Measurements from ENCODE around the gene NANOS1.
"Not testable (repeated sequence)": the region's sequence is repeated elsewhere in the genome, so short reads cannot be mapped to it uniquely, and the experiment has no call there.

NANOS1 gene

DNA sequence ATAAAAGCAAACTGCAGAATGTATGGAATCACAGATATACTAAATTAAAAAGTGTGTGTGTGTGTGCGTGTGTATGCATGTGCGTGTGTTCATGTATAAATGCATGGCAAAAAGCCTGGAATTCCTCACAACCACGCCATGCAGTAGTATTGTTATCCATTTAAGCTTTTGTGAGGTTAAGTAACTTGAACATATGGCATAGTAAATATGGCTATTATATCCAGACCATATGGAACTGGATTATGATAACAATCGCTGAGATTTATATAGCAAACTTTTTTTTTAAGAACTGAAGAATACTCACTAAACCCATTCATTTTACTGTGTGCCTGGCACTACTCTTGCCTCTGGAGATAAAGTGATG, 22.3 kb upstream of the NANOS1 start:
- DNase-seq (ENCODE audit: low spot score): no peak

DNA sequence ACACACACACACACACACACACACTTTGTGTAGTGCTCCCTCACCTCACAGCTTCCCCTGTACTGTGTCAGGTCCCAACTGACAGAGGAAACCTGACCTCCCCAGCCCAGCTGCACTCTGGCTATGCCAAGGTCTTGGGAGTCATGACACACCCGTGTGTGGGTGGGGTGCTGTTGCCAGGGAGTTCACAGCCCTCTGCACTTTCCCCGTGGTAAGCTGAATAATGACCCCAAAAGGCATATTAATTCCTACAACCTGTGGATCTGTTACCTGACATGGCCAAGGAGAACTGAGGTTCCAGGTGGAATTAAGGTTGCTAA, 8.9 kb upstream of the NANOS1 start:
- DNase-seq (ENCODE audit: low spot score): no peak

DNA sequence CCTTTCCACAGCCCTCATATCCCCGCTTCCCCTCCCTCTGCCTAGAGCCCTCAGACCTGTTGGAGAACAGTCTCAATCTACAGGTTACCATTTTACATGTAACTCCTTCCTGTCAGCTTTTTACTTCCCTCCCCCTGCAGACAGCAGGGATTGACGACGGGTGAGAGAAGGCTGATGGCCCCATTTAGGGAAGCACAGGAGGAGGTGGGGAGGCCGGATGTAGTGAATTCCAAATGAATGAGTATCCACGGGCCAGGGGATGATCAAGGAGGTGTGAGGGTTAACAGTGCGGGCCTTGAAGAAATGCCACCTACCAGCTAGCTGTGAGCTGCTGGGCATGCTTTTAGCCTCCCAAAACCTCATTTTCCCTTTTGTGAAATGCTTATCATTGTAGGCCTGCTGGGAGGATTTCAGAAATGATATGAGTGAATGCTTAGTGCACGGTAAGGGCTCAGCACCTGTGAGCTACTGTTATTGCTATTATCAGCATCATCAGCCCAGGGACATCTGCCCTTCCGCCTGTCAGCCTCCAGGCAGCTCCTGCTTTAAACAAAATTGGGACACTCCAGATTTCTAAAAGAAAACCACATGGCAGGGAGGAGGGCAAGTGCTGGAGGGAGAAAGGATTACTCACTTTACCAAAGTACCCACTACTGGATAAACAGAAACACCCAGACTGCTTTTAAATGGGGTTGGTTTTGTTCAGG, 6.5 kb upstream of the NANOS1 start:
- no peak for DNase-seq (ENCODE audit: low spot score)

DNA sequence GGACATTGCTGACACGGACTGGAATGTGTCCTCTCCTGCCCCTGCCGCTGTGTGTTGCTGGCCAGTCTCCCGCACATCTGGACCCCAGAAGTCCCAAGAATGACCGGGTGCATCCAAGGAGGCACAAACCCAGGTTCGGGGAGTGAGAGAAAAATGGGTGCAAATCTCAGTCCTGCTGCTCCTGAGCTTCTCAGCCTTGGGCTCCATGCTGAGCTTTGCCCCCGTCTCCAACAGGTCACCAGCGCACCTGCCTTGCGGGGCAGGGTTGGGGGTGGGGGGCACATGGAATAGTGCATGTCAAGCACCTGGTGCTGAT, 6.0 kb upstream of the NANOS1 start:
- DNase-seq (ENCODE audit: low spot score): no peak

DNA sequence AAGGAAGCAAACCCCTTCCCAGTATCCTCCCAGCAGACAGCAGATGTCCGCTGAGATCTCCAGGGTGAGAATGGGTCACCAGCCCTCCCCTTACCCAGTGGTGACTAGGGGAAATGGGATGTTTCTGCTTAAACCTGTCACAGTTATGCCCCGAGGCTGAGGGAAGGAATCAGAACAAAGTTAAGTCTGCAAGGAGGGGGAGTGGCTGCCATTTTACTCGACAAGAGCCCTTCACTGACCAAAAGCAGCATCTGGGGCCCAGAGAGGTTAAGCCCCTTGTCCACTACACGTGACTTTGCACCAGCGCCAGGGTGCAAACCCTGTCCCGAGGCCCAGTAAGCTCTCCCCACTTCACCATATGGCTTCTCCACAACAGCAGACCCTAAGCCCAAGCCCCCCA, 4.6 kb upstream of the NANOS1 start:
- no peak for DNase-seq (ENCODE audit: low spot score)

DNA sequence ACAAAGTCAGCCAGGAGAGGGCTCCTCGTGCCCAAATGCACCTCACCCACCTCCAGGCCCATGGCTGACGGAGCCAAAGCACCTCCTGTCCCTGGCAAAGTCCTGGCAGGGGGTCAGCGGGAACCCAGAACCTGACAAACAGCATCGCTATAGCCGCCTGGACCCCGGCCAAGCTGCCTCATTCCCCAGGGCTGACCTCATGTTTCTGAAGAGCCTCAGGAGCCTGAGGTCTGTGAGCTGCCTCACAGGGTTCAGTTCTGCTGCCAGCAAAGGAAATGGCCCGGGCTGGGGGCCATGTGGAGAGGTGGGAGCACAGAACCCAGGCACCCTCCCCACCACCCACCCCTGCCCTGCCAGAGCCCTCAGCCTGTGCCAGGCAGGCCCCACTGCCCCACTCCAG, 4.2 kb upstream of the NANOS1 start:
- DNase-seq (ENCODE audit: low spot score): no peak

DNA sequence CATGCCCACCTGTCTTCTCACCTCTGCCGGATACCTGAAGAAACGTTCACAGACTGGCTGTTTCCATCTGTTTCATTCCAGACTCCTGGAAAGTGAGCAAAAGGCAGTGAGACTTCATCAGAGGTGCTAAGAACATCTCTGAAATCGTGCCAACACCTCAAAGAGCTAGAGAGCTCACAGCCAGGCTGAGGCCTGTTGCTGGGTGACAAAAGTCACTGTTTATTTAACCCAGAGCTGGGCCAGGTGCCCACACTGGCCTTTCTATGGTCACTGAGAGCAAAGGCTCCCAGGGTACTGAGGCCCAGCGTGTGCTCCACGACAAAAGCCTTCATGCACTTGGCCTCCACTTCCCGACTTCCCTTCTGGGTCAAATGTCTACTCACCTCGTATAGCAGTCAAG, 3.7 kb upstream of the NANOS1 start:
- no peak for DNase-seq (ENCODE audit: low spot score)

DNA sequence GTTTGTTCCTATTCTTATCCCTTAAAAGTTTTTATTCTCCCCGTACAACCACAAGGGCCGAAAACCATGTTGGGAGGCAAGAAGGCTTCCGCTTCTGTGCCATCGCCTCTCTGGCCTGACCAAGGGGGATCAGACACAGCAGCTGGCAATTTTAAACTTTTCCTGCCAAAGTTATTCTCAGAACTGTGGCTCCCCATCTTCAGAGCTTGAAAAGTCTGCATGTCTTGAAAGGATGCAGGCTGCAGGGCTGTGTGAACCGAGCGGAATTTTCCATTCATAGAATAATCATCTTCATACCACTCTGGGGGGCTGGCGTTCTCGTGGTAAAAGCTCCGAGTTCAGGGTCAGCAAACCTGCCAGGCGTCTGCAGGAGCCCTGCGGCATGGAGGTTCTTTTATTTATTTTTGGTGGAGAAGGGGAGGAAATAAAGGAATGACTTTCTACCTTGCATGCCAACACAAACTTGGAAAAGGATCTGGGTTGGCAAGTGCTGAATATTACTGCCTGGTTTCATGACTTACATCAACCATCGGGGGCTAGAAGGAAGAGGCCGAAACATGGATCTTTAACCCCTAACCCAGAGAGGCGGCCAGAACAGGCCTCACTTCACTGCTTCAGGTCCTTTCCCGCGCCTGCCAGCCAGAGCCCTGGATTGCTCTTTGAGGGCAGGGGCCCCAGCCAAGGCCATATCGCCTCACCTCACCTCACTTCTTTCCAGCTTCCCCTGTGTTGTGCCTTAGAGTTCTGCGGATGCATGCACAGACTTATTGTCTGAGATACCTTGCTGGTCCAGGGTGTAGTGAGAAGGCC, 3.0 kb upstream of the NANOS1 start:
- DNase-seq (ENCODE audit: low spot score): no peak

DNA sequence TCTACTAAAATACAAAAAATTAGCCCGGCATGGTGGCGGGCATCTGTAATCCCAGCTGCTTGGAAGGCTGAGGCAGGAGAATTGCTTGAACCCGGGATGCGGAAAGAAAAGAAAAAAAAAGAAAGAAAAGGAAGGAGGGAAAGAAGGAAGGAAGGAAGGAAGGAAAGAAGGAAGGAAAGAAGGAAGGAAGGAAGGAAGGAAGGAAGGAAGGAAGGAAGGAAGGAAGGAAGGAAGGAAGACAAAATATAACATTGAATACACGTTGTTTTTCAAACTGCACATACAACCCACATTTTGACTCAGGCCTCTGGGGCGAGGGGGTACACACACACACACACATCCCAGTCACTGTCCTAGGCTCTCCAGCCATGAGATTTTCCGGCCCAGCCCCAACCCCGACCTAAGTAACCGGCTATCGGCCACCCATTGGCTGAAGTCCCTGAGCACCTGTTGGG, 1.0 kb upstream of the NANOS1 start:
- not testable (repeated sequence) for DNase-seq (ENCODE audit: low spot score)

DNA sequence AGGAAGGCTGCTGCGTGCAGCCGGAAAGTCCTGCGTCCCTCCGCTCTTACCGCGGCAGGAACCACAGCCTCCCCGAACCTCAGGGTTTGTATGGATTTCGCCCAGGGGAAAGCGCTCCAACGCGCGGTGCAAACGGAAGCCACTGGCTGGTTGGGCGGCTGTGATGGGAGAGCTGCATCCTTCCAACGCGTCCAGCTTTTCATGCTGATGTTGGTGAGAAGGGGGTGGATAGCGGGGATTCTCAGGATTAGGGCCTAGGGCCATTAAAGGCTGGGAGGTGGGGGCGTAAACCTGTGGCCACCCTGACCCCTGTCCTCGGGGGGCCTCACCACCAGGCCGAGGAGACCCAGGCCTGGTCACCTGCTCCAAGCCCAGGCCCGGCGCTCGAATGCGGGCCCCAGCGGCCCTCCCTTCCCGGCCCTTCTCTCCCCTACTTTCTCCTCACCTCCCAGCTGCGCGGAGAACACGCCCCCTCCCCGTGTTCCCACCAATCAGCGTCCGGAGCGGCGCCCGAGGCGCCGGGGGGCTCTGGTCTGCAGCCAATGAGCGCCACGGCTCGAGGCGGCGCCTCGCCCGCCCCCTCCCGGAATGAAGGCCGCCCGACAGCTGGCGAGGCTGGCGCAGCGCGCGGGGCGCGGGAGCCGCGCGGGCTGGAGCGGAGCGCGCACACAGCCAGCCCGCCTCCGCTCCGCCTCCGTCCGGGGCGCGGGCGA, 458 bp upstream of the NANOS1 start:
- peak; percentile 80 for DNase-seq (ENCODE audit: low spot score)

DNA sequence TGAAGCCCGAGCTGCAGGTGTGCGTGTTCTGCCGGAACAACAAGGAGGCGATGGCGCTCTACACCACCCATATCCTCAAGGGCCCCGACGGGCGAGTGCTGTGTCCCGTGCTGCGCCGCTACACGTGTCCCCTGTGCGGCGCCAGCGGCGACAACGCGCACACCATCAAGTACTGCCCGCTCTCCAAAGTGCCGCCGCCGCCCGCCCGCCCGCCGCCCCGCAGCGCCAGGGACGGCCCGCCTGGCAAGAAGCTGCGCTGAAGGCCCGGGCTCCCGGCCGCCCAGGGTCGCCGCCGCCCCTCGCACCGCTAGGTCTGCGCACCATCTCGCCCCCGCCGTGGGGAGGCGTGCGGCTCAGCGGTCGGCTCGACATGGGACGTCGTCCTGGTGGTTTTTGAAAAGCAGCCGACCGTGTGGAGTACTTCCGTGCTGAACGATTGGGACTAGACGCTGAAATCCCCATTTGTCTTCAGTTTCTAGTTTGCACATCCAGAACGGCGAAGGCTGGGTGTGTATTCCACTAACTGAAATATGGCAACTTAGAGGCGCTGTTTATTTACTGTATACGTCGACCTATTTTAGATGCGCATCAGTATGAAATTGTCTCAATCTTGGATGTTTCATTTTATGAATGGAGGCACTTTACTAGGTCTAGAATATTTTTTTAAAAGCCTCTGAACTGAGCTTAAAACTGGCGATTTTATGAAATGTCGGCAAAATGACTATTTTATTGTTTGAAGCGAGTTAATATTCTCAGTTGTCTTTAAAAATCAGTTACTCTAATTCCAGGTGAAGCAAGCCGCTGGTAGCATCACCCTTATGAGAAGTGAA, 1.1 kb downstream of the NANOS1 start:
- peak; percentile 61 for DNase-seq (ENCODE audit: low spot score)

DNA sequence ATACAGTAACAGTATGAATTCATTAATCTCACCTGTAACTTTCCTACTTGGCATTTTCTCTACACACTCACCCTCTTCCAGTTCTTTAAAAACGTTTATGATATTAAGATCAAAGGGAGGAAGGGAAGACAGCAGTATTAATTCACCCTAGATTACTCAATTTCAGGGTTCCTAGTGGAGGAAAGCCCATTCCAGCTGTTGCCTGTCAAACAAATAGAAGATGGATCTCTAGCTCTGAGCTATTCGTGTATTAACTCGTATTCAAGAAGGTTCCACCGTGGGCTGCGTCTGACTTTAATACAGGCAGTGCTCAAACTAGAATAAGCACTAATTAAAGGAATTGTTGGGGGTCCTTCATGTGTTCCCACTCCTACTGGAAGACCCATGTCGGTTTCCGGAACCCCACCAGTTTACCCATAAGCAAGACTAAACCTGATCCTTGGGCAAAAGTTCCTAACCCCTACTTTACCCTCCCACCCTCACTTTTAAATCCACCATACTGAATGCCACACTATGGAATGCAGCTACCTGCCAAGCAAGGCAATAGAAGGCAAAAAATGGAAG, 2.1 kb downstream of the NANOS1 start:
- no peak for DNase-seq (ENCODE audit: low spot score)

DNA sequence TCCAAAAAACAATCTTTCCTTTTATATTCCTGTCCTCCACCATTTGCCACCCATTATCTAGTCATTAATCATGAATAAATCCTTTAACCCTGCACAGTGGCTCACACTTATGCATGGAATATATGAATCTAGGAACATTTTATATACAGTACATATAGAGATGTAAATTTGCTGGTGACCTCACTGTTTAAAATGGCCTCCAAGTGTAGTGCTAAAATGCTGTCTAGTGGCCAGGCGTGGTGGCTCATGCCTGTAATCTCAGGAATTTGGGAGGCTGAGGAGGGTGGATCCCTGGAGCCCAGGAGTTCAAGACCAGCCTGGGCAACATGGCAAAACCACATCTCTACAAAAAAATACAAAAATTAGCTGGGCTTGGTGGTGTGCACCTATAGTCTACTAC, 9.6 kb downstream of the NANOS1 start:
- no peak for DNase-seq (ENCODE audit: low spot score)

DNA sequence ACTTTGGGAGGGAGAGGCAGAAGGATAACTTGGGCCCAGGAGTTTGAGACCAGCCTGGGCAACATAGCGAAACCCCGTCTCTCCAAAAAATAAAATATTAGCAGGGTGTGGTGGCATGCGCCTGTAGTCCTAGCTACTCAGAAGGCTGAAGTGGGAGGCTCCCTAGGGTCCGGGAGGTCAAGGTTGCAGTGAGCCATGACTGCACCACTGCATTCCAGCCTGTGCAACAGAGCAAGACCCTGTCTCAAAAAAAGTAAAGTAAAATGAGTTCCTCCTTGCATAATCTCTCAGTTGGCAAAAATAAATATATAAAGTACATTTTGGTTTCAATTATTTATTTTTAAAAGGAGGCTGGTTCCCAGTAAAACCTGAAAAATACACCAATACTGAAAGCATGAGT, 11.8 kb downstream of the NANOS1 start:
- DNase-seq (ENCODE audit: low spot score): no peak

DNA sequence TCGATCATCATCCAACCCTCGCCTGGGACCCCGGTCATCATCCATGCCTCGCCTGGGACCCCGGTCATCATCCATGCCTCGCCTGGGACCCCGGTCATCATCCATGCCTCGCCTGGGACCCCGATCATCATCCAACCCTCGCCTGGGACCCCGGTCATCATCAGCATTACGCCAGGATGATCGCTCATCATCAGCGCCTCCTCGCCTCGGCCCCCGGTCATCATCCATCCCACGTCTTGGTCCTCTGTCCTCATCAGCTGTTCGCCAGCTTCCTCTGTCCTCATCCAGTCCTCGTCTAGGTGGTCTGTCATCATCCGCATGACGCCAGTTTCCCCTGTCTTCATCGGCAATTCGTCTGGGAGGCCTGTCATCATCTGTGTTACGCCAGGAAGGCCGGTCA, 12.7 kb downstream of the NANOS1 start:
- no peak for DNase-seq (ENCODE audit: low spot score)

DNA sequence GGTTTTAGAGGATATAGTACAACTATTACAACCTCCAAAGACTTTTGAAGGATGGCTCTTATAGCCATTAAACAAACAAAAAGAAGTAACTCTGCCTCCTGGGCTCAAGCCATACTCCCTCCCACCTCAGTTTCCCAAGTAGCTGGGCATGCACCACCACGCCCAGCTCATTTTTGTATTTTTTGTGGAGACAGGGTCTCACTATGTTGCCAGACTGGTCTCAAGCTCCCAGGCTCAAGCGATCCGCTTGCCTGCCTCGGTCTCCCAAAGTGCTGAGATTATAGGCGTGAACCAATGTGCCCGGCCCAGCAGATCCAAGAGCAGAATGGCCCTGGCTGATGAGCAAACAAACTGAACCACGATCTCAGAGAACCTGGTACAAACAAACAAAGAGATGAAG, 16.0 kb downstream of the NANOS1 start:
- no peak for DNase-seq (ENCODE audit: low spot score)

DNA sequence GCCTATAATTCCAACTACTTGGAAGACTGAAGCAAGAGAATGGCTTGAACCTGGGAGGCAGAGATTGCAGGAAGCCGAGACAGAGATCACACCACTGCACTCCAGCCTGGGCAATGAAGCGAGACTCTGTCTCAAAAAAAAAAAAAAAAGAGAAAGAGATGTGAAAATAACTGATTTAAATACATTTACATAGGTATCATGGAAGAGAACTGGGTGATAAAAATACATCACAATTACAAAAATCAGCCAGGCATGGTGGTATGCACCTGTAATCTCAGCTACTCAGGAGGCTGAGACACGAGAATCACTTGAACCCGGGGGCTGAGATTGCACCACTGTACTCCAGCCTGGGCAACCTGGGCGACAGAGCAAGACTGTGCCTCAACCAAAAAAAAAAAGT, 19.8 kb downstream of the NANOS1 start:
- no peak for DNase-seq (ENCODE audit: low spot score)

DNA sequence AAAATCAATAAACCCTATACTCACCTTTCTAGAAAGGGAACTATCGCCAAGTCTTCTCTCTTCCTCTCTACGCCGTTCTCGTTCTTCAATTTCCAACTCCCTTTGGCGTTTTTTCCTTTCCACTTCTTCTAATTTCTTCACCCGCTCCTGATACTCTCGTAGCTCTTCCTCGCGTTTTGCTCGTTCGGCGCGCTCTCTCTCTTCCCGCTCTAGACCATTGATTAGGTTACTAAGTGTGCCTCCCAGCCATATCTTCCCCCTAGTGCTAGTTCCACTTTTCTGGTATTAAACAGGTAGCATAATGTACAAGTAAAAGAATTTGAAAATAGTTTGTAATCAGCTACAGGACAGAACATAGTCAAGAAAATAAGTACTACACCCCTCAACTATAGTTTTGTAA, 20.3 kb downstream of the NANOS1 start:
- DNase-seq (ENCODE audit: low spot score): no peak

DNA sequence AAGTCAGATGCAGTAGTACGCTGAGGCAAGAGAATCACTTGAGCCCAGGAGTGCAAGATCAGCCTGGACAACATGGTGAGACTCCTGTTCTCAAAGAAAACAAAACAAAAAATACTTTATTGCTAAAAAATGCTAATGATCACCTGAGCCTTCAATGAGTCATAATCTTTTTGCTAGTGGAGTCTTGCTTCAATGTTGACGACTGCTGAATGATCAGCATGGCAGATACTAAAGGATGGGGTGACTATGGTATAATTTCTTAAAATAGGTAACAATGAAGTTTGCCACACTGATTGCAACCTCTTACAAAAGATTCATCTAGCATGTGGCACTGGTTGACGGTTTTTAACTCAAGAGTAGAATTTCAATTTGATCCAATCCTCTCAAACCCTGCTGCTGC, 22.3 kb downstream of the NANOS1 start:
- DNase-seq (ENCODE audit: low spot score): no peak

DNA sequence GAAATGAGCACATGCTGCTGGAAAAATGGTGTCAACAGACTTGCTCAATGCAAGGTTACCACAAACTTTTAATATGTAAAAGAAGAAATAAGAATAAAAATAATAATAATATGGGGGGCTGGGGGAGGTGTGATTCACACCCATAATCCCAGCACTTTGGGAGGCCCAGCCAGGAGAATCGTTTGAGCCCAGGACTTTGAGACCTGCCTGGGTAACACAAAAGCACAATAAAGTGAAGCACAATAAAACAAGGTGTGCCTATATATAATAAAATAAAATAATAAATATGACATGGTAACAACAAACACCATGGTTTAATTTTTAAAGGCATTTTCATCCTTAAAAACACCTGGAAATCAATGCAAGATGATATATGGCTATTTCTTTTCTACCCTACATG, 26.0 kb downstream of the NANOS1 start:
- no peak for DNase-seq (ENCODE audit: low spot score)

DNA sequence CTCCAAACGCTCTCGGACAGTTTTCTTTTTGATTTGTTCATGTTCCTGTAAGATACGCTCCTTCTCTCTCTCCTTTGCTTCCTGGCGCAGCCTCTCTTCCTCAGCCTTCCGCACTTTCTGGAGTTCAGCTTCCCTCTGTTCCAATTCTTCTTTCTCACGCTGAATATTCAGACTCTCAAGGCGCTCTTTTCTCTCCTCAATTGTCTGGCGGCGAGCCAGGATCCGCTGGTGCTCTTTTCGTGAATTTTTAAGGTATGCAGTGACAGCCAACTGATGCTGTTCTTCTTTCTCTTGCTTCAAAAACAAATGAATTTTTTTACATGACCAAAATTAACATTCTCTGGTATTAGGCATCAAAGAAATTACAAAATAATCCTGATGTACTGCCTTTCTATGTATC, 28.5 kb downstream of the NANOS1 start:
- DNase-seq (ENCODE audit: low spot score): no peak

DNA sequence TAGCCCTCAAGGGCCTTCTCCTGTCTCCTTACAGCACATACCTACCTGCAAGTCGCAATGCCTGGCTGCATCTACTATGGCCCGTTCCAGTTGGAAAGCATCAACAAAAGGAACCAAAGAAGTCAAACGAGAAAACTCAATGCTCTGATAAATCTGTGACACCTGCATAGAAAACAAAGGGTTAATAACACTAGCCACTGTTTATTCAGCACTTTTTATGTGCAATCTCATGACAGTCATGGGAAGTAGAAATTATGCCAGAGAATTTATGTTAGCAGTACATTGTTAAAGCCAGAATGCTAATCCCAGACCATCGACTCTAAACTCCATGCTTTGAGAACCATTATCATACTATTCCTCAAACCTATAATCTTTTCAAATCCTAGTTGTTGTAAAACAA, 30.0 kb downstream of the NANOS1 start:
- no peak for DNase-seq (ENCODE audit: low spot score)
